AG04449 (cell line): ENCODE results near the gene TPSD1.

Source experiments
- CTCF ChIA-PET: fragments of 350-600 bp; formaldehyde crosslinking; extraction: SDS; loops from one replicate; lab custom pipeline; 2021; ENCODE audit warnings: antibody characterized with exemption; lab: Yijun Ruan, JAX
- POLR2A ChIA-PET: fragments of 400-600, 350-600 bp; formaldehyde crosslinking; extraction: SDS; loops from one replicate; lab custom pipeline; 2020; ENCODE audit warnings: antibody characterized with exemption, inconsistent platforms; lab: Yijun Ruan, JAX
- DNase-seq: peaks from one replicate; pipeline ENCODE4 v3.0.0-alpha.2; 2010; ENCODE audit warnings: low read depth, low spot score
- H3K4me3 ChIP-seq: 2 replicates; pipeline ENCODE4 v1.5.1; 2011; ENCODE audit warnings: low read depth, mild to moderate bottlenecking, control low read depth, low read length
- CTCF ChIP-seq: IDR thresholded peaks from one replicate; pipeline ENCODE4 v1.5.1; 2011; ENCODE audit warnings: mild to moderate bottlenecking, moderate library complexity, low read length, control low read depth, inconsistent platforms; ENCODE audit not compliant: insufficient read depth; ENCODE audit errors: missing control alignments

The TPSD1 gene

GRCh38 chr16:1216296-1216619, 39.6 kb upstream of the TPSD1 start:
- ChIA-PET CTCF (no interaction called here), POLR2A (no interaction called here)
- H3K4me3 ChIP-seq, result no peak overlapping the region
- no peak for TF ChIP-seq CTCF
- no peak for DNase-seq

- ChIA-PET POLR2A (no interaction called here), CTCF (no interaction called here)
- no peak for DNase-seq
- no peak for TF ChIP-seq CTCF
- H3K4me3 ChIP-seq, result no peak overlapping the region
Measured at GRCh38 chr16:1216681-1217400, 39.0 kb upstream of the TPSD1 start.

GRCh38 chr16:1217526-1217925, 38.3 kb upstream of the TPSD1 start:
- ChIA-PET POLR2A (no interaction called here), CTCF (no interaction called here)
- H3K4me3 ChIP-seq, result no peak overlapping the region
- no peak for DNase-seq
- TF ChIP-seq CTCF, result no peak

GRCh38 chr16:1218061-1218929, 37.6 kb upstream of the TPSD1 start:
- H3K4me3 ChIP-seq, result no peak overlapping the region
- POLR2A ChIA-PET, result no interaction called here
- CTCF ChIA-PET, result no interaction called here
- DNase-seq, result no peak
- no peak for TF ChIP-seq CTCF

GRCh38 chr16:1218930-1219611, 36.8 kb upstream of the TPSD1 start:
- DNase-seq, result no peak
- H3K4me3 ChIP-seq, result no peak overlapping the region
- CTCF ChIA-PET, result no interaction called here
- POLR2A ChIA-PET, result interaction anchor here (0.5 kb wide), 1 partner anchor 582 kb away, joined by 3 read pairs; no protein-coding TSS in a partner anchor
- TF ChIP-seq CTCF, result no peak
